ENCODE measurements around the gene GRK5. TPM values are rescaled to one million over a fixed set of nuclear protein-coding genes. Genes with fewer than 3 reads are reported as not detected.

Gene GRK5
- total RNA-seq, 1 donor from 2014 or later = 21.3 TPM

DNA sequence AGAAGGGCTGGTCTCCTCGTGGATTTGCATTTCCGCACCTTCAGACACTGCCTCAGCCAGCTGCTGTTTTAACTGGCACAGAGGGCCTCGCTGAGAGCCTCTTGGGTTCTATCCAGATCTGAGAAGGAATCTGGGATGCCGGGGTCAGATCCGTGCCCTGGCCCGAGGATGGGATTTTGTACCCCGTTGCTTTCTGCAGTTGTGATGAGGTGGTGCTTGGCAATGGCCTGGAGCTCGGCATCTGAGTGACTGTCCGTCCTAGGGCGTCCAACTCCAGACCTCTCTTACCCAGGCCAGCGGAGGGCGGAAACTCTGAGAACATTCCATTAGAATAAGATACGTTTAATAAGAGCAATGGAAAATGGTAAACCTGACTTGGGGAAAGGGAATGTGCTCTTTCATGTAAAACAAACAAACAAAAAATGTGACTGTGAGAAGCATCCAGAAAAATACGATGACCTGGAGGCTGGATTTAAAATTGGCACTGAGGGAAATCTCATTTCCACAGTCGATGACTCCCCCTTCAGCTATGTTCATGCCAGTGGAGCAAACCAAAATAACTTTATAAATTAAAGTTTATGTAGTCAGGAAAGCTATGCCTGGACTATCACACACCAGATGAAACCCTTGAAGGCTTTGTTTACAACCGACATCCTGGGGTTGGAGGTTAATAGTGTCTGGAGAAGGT lies 39.6 kb downstream of the GRK5 start:
- ATAC-seq (ENCODE audit: low read depth) (no peak), DNase-seq (no peak)
- peaks cover 28% of the 10 kb centered on the region for H3K4me1 Mint-ChIP-seq
- H3K4me3 Mint-ChIP-seq = no peak overlapping the region
- no peak overlapping the region for H3K27ac Mint-ChIP-seq
- peaks cover 7% of the 10 kb centered on the region for H3K36me3 Mint-ChIP-seq (ENCODE audit: low read depth)
- H3K9me3 Mint-ChIP-seq = no peaks in the 10 kb centered on the region
- ChIA-PET POLR2A (interaction anchor here (0.5 kb wide), 1 partner anchor 44 kb away, joined by 5 read pairs; no protein-coding TSS in a partner anchor), CTCF (no interaction called here)
- intact Hi-C loops (cut with micrococcal nuclease) = no loop called here
- no peaks in the 10 kb centered on the region for H3K27me3 Mint-ChIP-seq
- TF ChIP-seq, protein P1, sequence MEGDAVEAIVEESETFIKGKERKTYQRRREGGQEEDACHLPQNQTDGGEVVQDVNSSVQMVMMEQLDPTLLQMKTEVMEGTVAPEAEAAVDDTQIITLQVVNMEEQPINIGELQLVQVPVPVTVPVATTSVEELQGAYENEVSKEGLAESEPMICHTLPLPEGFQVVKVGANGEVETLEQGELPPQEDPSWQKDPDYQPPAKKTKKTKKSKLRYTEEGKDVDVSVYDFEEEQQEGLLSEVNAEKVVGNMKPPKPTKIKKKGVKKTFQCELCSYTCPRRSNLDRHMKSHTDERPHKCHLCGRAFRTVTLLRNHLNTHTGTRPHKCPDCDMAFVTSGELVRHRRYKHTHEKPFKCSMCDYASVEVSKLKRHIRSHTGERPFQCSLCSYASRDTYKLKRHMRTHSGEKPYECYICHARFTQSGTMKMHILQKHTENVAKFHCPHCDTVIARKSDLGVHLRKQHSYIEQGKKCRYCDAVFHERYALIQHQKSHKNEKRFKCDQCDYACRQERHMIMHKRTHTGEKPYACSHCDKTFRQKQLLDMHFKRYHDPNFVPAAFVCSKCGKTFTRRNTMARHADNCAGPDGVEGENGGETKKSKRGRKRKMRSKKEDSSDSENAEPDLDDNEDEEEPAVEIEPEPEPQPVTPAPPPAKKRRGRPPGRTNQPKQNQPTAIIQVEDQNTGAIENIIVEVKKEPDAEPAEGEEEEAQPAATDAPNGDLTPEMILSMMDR (IDR thresholded peaks at IDR 0.05) = no peak

DNA sequence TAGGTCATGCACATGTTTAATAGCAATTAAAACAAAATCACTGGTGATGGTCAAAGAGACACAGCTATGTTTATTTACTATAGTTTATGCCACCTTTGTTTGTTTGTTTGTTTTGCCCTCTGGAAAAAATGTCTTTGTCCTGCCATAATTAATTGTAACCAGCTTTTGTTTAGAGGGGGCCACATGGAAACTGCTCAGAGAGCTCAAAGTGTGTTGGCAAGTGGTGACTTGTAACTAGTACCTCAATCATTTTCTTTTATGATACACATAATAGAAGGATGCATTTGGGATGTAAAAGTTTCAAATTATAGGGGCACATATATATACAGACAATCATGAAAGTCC lies 40.2 kb downstream of the GRK5 start:
- no peak for ATAC-seq (ENCODE audit: low read depth)
- TF ChIP-seq, protein P1 (IDR thresholded peaks at IDR 0.05) = no peak
- Mint-ChIP-seq H3K27ac (no peak overlapping the region), H3K36me3 (ENCODE audit: low read depth) (peaks cover 7% of the 10 kb centered on the region), H3K9me3 (no peaks in the 10 kb centered on the region), H3K27me3 (no peaks in the 10 kb centered on the region), H3K4me1 (peaks cover 25% of the 10 kb centered on the region), H3K4me3 (no peak overlapping the region)
- ChIA-PET CTCF (no interaction called here), POLR2A (interaction anchor here (0.5 kb wide), 1 partner anchor 45 kb away, joined by 5 read pairs; no protein-coding TSS in a partner anchor)
- intact Hi-C loops (cut with micrococcal nuclease) = no loop called here
- no peak for DNase-seq

DNA sequence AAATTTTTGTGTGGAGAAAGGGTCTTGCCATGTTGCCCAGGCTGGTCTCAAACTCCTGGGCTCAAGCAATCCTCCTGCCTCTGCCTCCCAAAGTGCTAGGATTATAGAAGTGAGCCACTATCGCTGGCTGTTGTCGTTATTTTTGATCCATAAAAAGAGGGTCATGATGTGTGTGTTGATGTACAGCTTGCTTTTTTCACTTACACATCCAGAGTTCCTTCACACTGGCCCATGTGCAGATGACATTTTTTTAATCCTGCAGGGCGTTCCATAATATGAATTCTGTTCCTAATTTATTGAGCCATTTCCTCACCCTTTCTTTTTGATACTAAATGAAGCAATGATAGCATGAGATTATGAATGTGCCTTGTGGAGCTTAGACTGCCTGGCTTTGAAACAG lies 40.8 kb downstream of the GRK5 start:
- TF ChIP-seq, protein P1 (IDR thresholded peaks at IDR 0.05) = no peak
- Mint-ChIP-seq H3K9me3 (no peaks in the 10 kb centered on the region), H3K36me3 (ENCODE audit: low read depth) (peaks cover 7% of the 10 kb centered on the region), H3K4me1 (peaks cover 27% of the 10 kb centered on the region), H3K27me3 (no peaks in the 10 kb centered on the region), H3K27ac (no peak overlapping the region), H3K4me3 (no peak overlapping the region)
- CTCF ChIA-PET = no interaction called here
- intact Hi-C loops (cut with micrococcal nuclease) = no loop called here
- ATAC-seq (ENCODE audit: low read depth) (no peak), DNase-seq (no peak)
- POLR2A ChIA-PET = no interaction called here

DNA sequence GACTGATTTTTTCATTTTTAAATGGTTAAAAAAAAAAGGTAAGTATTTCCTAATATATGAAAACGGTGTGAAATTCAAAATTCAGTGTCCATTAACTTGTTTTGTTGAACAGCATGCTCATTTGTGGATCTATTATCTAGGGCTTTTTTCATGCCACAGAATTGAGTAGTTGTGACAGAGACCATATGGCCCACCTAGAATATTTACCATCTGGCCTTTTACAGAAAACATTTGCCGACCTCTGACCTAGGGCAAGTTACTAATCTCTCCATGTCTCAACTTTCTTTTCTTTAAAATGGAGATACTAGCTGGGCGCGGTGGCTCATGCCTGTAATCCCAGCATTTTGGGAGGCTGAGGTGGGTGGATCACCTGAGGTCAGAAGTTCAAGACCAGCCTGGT lies 41.3 kb downstream of the GRK5 start:
- ATAC-seq (ENCODE audit: low read depth) (no peak), DNase-seq (no peak)
- CTCF ChIA-PET = no interaction called here
- intact Hi-C loops (cut with micrococcal nuclease) = no loop called here
- no peak overlapping the region for H3K27ac Mint-ChIP-seq
- TF ChIP-seq, protein P1 (IDR thresholded peaks at IDR 0.05) = no peak
- H3K36me3 Mint-ChIP-seq (ENCODE audit: low read depth) = peaks cover 7% of the 10 kb centered on the region
- H3K9me3 Mint-ChIP-seq = no peaks in the 10 kb centered on the region
- H3K4me3 Mint-ChIP-seq = no peak overlapping the region
- no peaks in the 10 kb centered on the region for H3K27me3 Mint-ChIP-seq
- POLR2A ChIA-PET = no interaction called here
- H3K4me1 Mint-ChIP-seq = peaks cover 28% of the 10 kb centered on the region

DNA sequence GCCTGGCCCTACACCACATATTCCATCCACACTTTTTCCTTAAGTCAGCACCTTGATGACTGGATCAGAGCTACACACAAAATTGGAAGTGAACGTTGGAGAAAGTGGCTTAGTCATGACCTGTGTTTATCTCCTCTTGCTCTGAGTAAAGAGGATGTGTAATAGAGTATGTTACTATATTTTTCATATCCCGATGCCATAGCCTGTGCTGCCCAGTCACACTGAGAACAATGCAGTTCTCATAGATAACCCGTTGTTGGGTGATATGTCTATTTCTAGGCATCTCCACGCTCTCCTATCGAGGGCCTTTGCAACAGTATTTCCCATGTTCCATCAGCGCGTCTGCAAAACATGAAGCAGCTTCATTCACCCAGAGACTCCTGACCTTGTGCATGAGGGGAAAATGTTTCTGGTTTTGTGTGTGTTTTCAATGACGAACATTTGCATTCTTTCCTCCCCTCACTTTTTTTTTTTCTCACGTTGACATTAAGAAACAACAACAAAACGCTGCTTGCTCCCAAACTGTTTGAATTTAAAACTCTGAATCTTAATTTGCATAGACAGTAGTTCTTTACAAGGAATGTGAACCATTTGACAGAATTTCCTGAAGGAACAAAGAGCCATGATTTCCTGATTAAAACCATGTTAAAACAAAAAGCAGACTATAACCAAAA lies 43.4 kb downstream of the GRK5 start:
- TF ChIP-seq, protein P1 (IDR thresholded peaks at IDR 0.05) = no peak
- ChIA-PET CTCF (no interaction called here), POLR2A (no interaction called here)
- DNase-seq (no peak), ATAC-seq (ENCODE audit: low read depth) (no peak)
- Mint-ChIP-seq H3K36me3 (ENCODE audit: low read depth) (peaks cover 11% of the 10 kb centered on the region), H3K4me3 (no peak overlapping the region), H3K9me3 (no peaks in the 10 kb centered on the region), H3K27me3 (no peaks in the 10 kb centered on the region), H3K4me1 (peaks cover 36% of the 10 kb centered on the region), H3K27ac (peak overlapping the region; percentile 9)
- intact Hi-C loops (cut with micrococcal nuclease) = no loop called here

All from activated B cell treated with CpG ODN at 0.5 μM for 24 hours (primary cell).